Left lung (tissue), 10 donors: Measurements from ENCODE around the gene GAREM2. TPM values are rescaled to one million over a fixed set of nuclear protein-coding genes. Genes with fewer than 3 reads are reported as not detected.

ENCODE experiments used
- ATAC-seq: fragments of 200-7000 bp; cut with Tn5 transposase; one replicate; pipeline ENCODE4 v1.9.1; 2020; ENCODE audit warnings: moderate library complexity
- DNase-seq, 4 donors: peaks; one replicate each; pipeline ENCODE4 v3.0.0-alpha.2; 2013 to 2020
- H3K27ac ChIP-seq, 2 donors: fragments of 200-600 bp; sonication (generic) in 1 of 2; one replicate each; pipeline versions ENCODE4 v1.5.0 to v1.8.0; 2020 to 2021
- H3K27me3 ChIP-seq, 2 donors: fragments of 200-600 bp; sonication (generic) in 1 of 2; one replicate each; pipeline versions ENCODE4 v1.5.0 to v1.8.0; 2020 to 2021
- H3K36me3 ChIP-seq, 2 donors: fragments of 200-600 bp; sonication (generic) in 1 of 2; one replicate each; pipeline versions ENCODE4 v1.5.0 to v1.8.0; 2020 to 2021
- H3K4me1 ChIP-seq, 2 donors: fragments of 200-600 bp; one replicate each; pipeline ENCODE4 v1.8.0; 2021
- H3K4me3 ChIP-seq, 2 donors: fragments of 200-600 bp; sonication (generic) in 1 of 2; one replicate each; pipeline versions ENCODE4 v1.5.0 to v1.8.0; 2020 to 2021; ENCODE audit warnings: mild to moderate bottlenecking in 1 of 2
- H3K9me3 ChIP-seq, 2 donors: fragments of 200-600 bp; sonication (generic) in 1 of 2; one replicate each; pipeline versions ENCODE4 v1.5.0 to v1.8.0; 2020 to 2021
- CTCF ChIP-seq, 2 donors: fragments of 200-600 bp; sonication (generic) in 1 of 2; IDR thresholded peaks; one replicate each; pipeline versions ENCODE4 v1.5.0 to v1.8.0; 2021; ENCODE audit warnings: antibody characterized with exemption in 2 of 2
- intact Hi-C, 2 donors: fragments of 100-400 bp; cut with DNase I; formaldehyde crosslinking; loops; one replicate each; pipeline versions ENCODE4 v1.11.2 to v1.14.2; 2022
- polyA plus RNA-seq, 6 donors: library from polyadenylated mRNA; unstranded; fragments of 120-200 nt; gene quantifications; one replicate each; pipeline ENCODE4 v1.2.1, GENCODE V29; 2013; ENCODE audit not compliant: insufficient read length in 6 of 6
- total RNA-seq, 2 donors: library from RNA; stranded (reverse); fragmentation: NEBNext Ultra II Directional; extraction: Animal tissue kit (Norgen Biotek cat#: 25700); gene quantifications; one replicate each; pipeline ENCODE4 v1.2.1, GENCODE V29; 2021
- donor health status: DM: no; HTN: yes; CAD: no.
- donor health status: DM: no; HTN: no; CAD: no.

The GAREM2 gene
- total and polyA plus RNA-seq, 8 donors, result 2.4 to 12.2 (median 7.4) TPM

- DNase-seq (no peak), ATAC-seq (no peak)
- Histone ChIP-seq H3K27me3 (no peaks in the 10 kb centered on the region), H3K27ac (no peak overlapping the region), H3K9me3 (no peaks in the 10 kb centered on the region), H3K4me1 (no peaks in the 10 kb centered on the region), H3K36me3 (peaks cover 3 to 96% of the 10 kb centered on the region in 2 donors), H3K4me3 (no peak overlapping the region)
- intact Hi-C loops, result no loop called here
- TF ChIP-seq CTCF (IDR thresholded peaks at IDR 0.05), result no peak
Observed at GRCh38 chr2:26216587-26216986, 43.7 kb downstream of the GAREM2 start.

- TF ChIP-seq CTCF (IDR thresholded peaks at IDR 0.05), result no peak
- ATAC-seq, result no peak
- H3K4me3 ChIP-seq, result no peak overlapping the region
- H3K27ac ChIP-seq, result no peak overlapping the region
- H3K27me3 ChIP-seq, result no peaks in the 10 kb centered on the region
- intact Hi-C loops, result no loop called here
- peaks cover 3 to 96% of the 10 kb centered on the region in 2 donors for H3K36me3 ChIP-seq
- H3K4me1 ChIP-seq, result no peaks in the 10 kb centered on the region
- DNase-seq, result no peak
- no peaks in the 10 kb centered on the region for H3K9me3 ChIP-seq
Observed at GRCh38 chr2:26217720-26218119, 44.8 kb downstream of the GAREM2 start.

GRCh38 chr2:26223018-26223417, 50.1 kb downstream of the GAREM2 start:
- no peak for ATAC-seq
- no peak overlapping the region for H3K4me3 ChIP-seq
- no peak for TF ChIP-seq CTCF (IDR thresholded peaks at IDR 0.05)
- no peak overlapping the region for H3K27ac ChIP-seq
- peak in 1 of 4 donors; percentile 20 for DNase-seq
- intact Hi-C loops, result no loop called here
- no peaks in the 10 kb centered on the region for H3K4me1 ChIP-seq
- peaks cover 0 to 89% of the 10 kb centered on the region in 2 donors for H3K36me3 ChIP-seq
- H3K27me3 ChIP-seq, result no peaks in the 10 kb centered on the region
- H3K9me3 ChIP-seq, result no peaks in the 10 kb centered on the region

- no peak for TF ChIP-seq CTCF (IDR thresholded peaks at IDR 0.05)
- H3K36me3 ChIP-seq, result peaks cover 0 to 91% of the 10 kb centered on the region in 2 donors
- H3K27ac ChIP-seq, result no peak overlapping the region
- ATAC-seq (no peak), DNase-seq (no peak)
- no peaks in the 10 kb centered on the region for H3K4me1 ChIP-seq
- H3K9me3 ChIP-seq, result no peaks in the 10 kb centered on the region
- H3K27me3 ChIP-seq, result no peaks in the 10 kb centered on the region
- H3K4me3 ChIP-seq, result no peak overlapping the region
- intact Hi-C loops, result no loop called here
Observed at GRCh38 chr2:26224095-26224494, 51.2 kb downstream of the GAREM2 start.

GRCh38 chr2:26229595-26229994, 56.7 kb downstream of the GAREM2 start:
- no peak for TF ChIP-seq CTCF (IDR thresholded peaks at IDR 0.05)
- no peak overlapping the region for H3K4me3 ChIP-seq
- ATAC-seq (no peak), DNase-seq (no peak)
- no peak overlapping the region for H3K27ac ChIP-seq
- H3K9me3 ChIP-seq, result no peaks in the 10 kb centered on the region
- H3K4me1 ChIP-seq, result no peaks in the 10 kb centered on the region
- intact Hi-C loops, result no loop called here
- no peaks in the 10 kb centered on the region for H3K27me3 ChIP-seq
- peaks cover 6 to 99% of the 10 kb centered on the region in 2 donors for H3K36me3 ChIP-seq
